WERI-Rb-1 (cell line): ENCODE results near the gene HOXA7.

Experiments used
- DNase-seq: peaks from one replicate; pipeline ENCODE4 v3.0.0-alpha.2; 2020
- H3K27ac ChIP-seq: fragments of 250-450 bp; sonication (Bioruptor Pico); 2 replicates; pipeline ENCODE4 v1.5.1; 2020; ENCODE audit warnings: mild to moderate bottlenecking, moderate library complexity
- H3K27me3 ChIP-seq: fragments of 250-450 bp; sonication (Bioruptor Pico); 2 replicates; pipeline ENCODE4 v1.5.1; 2021; ENCODE audit warnings: mild to moderate bottlenecking, low read depth, moderate library complexity; ENCODE audit not compliant: insufficient read depth, severe bottlenecking
- H3K36me3 ChIP-seq: fragments of 250-450 bp; sonication (Bioruptor Pico); 2 replicates; pipeline ENCODE4 v1.5.1; 2020; ENCODE audit warnings: mild to moderate bottlenecking, moderate library complexity
- H3K4me3 ChIP-seq: 2 replicates; pipeline ENCODE4 v1.5.1; 2011; ENCODE audit warnings: low read depth, mild to moderate bottlenecking, control low read depth, low read length
- H3K9me3 ChIP-seq: fragments of 250-450 bp; sonication (Bioruptor Pico); 2 replicates; pipeline ENCODE4 v1.5.1; 2021; ENCODE audit warnings: mild to moderate bottlenecking, moderate library complexity; ENCODE audit not compliant: severe bottlenecking
- CTCF ChIP-seq: IDR thresholded peaks from 2 replicates; pipeline ENCODE4 v1.5.1; 2011; ENCODE audit warnings: low read depth, mild to moderate bottlenecking, control low read depth, inconsistent platforms, low read length

The HOXA7 gene

GRCh38 chr7:27182861-27183681 lies 26.6 kb upstream of the HOXA7 start:
- no peaks in the 10 kb centered on the region for H3K9me3 ChIP-seq
- H3K27ac ChIP-seq: no peak overlapping the region
- peak overlapping the region; percentile 45 for H3K4me3 ChIP-seq
- no peaks in the 10 kb centered on the region for H3K36me3 ChIP-seq
- DNase-seq: peak; percentile 38
- no peak for TF ChIP-seq CTCF
- H3K27me3 ChIP-seq: peaks cover 85% of the 10 kb centered on the region

GRCh38 chr7:27182285-27182841 lies 25.9 kb upstream of the HOXA7 start:
- no peak overlapping the region for H3K4me3 ChIP-seq
- H3K36me3 ChIP-seq: no peaks in the 10 kb centered on the region
- no peaks in the 10 kb centered on the region for H3K9me3 ChIP-seq
- peaks cover 81% of the 10 kb centered on the region for H3K27me3 ChIP-seq
- H3K27ac ChIP-seq: no peak overlapping the region
- peak; percentile 6 for DNase-seq
- TF ChIP-seq CTCF: no peak

GRCh38 chr7:27181795-27182275 lies 25.4 kb upstream of the HOXA7 start:
- Histone ChIP-seq H3K36me3 (no peaks in the 10 kb centered on the region), H3K4me3 (no peak overlapping the region), H3K27me3 (peaks cover 76% of the 10 kb centered on the region), H3K27ac (no peak overlapping the region), H3K9me3 (no peaks in the 10 kb centered on the region)
- DNase-seq: peak; percentile 1
- no peak for TF ChIP-seq CTCF

GRCh38 chr7:27180431-27181420 lies 24.3 kb upstream of the HOXA7 start:
- Histone ChIP-seq H3K4me3 (no peak overlapping the region), H3K36me3 (no peaks in the 10 kb centered on the region), H3K9me3 (no peaks in the 10 kb centered on the region), H3K27ac (no peak overlapping the region), H3K27me3 (peaks cover 70% of the 10 kb centered on the region)
- TF ChIP-seq CTCF: no peak
- peak; percentile 2 for DNase-seq

GRCh38 chr7:27179503-27180430 lies 23.3 kb upstream of the HOXA7 start:
- Histone ChIP-seq H3K36me3 (no peaks in the 10 kb centered on the region), H3K27ac (no peak overlapping the region), H3K9me3 (peaks cover 3% of the 10 kb centered on the region), H3K4me3 (no peak overlapping the region), H3K27me3 (peaks cover 70% of the 10 kb centered on the region)
- DNase-seq: peak; percentile 62
- peak; percentile 73 for TF ChIP-seq CTCF
